Prostate gland (tissue), 2 donors: Measurements from ENCODE around the gene ENTPD7.

Experiments
- CTCF ChIP-seq, 4 experiments: fragments of 200-600 bp in 2 of 4; fragments of 450-650 bp in 2 of 4; sonication (generic) in 2 of 4; IDR thresholded peaks; 1 replicate in 3 of 4; 2 replicates in 1 of 4; pipeline ENCODE4 v1.5.1; 2016 to 2019; ENCODE audit warnings: antibody characterized with exemption in 4 of 4, mild to moderate bottlenecking in 2 of 4, moderate library complexity in 2 of 4
- POLR2A ChIP-seq: fragments of 450-650 bp; IDR thresholded peaks from one replicate; pipeline ENCODE4 v1.6.1; 2016; ENCODE audit warnings: antibody characterized with exemption, mild to moderate bottlenecking

- TF ChIP-seq POLR2A (no peak), CTCF (IDR thresholded peaks at IDR 0.05) (no peak)
These were observed 683 bp upstream of the ENTPD7 start for GRCh38 chr10:99658622-99659030.
